HG03457 (cell line): ENCODE measurements around the gene NKX6-2.
"Not testable (repeated sequence)": the region's sequence is repeated elsewhere in the genome, so short reads cannot be mapped to it uniquely, and the experiment has no call there.

Source experiments
- ATAC-seq: cut with Tn5 transposase; IDR thresholded peaks from one replicate; pipeline ENCODE4 v1.9.1; 2021; ENCODE audit warnings: moderate number of reproducible peaks; ENCODE audit not compliant: unreplicated experiment

The NKX6-2 gene

DNA sequence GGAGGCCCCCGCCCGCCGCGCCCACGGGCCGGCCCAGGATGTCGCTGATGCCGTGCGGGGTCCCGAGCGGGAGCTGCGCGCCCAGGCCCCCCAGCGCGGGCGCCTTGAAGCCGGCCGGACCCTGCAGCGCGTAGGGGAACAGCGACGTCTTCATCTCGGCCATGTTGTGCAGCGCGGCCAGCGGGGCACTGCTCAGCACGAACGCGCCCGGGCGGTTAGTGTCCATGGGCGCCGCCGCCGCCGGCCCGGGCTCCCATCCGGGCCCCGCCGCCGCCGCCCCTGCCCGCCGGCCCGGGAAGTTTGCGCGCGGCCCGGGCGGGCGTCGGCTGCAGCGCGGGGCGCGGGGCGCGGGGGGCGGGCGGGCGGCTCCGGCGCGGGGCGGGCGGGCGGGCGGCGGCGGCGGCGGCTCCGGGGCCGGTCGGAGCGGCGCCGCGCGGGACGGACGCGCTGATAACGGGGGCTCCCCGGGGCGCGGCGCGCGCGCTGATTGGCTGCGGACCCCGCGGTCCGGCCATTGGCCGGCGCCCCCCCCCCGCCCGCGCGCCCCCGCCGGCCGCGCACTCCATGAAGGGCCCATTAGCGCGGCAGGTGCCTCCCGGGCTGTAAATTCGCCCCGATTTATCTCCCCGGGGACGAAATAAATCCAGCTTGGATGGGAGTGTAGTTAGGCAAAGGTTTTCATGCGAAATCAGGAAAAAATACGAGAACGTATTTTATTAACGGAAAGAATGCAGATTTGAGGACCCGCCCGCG lies at the start of gene NKX6-2:
NKX6-2 (minus strand) TSS at position 425 of the 753 bp plus-strand sequence; CDS start at position 226, 199 bp downstream.
- no peak for ATAC-seq

- ATAC-seq = no peak
Observed at GRCh38 chr10:132834891-132835847, 49.2 kb upstream of the NKX6-2 start.

GRCh38 chr10:132834311-132834761 lies 48.4 kb upstream of the NKX6-2 start:
- no peak for ATAC-seq

DNA sequence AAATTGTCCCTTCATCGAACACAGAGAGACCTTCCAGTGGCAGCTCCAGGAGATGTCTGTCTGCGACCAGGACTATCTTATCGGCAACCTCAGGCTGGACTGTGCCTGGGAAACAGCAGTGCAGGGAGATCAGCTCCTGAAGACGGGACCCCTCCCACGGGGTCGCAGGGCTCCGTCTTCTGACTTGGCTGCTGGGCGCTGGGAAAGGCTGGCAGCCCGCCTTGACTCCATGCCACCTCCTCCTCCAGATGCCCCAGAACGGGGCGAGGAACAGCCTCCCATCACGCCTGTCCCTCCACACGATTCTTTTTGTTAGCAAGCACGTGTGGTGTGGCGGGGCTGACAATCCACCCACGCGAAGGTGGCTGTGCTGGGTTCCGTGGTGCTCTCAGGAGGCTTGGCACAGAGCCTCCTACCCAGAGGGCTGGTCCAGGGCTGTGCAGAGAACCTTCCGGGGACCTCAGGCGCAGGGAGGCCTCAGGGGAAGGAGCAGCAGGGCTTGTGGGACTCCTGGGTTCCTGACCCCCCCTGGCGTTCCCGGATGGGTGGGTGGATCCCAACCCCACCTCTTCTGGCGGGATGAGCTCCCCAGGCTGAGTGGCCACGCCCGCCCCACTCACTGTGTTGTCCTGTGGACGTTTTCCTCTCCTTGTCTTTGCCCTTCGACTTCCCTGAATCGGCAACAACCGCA lies 47.6 kb upstream of the NKX6-2 start:
- no peak for ATAC-seq

DNA sequence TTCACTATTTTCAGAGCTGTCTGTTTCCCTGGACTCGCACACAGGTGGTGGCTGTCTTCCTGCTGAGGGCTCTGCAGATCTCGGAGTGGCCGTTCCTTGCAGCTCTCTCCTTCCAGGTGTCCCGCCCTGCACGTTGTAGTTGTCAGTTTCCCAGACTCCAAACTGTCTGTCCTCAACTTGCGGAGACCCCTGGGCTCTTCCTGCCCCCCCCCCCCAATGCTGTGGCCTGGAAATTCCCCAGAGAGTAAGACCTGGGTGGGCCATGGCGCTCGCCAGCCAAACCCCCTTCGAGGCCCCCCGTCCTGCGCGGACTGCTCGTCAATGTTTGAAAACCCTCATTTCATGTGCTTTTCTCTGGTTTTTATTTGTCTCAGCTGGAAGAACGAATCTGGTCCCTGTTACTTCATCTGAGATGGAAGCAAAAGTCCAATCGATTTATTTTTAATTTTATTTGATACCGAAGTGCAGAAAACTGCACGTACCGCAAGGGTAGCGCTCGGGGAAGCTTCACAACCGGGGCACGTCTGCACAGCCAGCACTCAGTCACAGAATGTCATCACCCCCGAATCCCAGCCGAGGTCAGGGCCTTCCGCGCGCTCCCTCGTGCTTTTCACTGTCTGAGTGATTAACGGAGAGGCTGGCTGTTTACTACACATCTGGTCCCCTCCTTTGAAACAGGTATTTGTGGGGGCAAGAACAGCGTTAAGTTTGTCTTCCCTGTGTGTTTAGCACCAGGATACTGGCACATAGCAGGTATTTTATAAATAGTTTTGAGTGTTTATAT lies 46.4 kb upstream of the NKX6-2 start:
- no peak for ATAC-seq

- no peak for ATAC-seq
Observed at GRCh38 chr10:132829403-132829802, 43.5 kb upstream of the NKX6-2 start.

DNA sequence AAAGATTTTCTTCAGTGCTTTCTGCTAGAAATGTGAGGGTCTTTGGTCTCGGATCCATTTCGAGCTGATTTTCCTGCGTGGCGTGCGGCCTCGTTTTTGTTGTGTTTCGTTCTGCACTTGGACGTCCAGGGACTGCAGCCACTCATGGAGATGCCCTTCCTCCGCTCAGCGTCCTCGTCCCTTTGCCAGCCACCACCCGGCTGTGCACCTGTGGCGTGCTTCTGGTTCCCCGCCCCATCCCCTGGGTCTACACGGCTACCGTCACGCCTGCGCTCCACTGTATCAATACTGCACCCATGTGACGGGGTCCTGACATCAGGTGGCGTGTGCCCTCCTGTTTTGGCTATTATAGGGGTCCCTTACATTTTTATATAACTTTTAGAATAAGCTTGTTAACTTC lies 42.7 kb upstream of the NKX6-2 start:
- no peak for ATAC-seq

- ATAC-seq = no peak
Observed at GRCh38 chr10:132827861-132828539, 42.1 kb upstream of the NKX6-2 start.

DNA sequence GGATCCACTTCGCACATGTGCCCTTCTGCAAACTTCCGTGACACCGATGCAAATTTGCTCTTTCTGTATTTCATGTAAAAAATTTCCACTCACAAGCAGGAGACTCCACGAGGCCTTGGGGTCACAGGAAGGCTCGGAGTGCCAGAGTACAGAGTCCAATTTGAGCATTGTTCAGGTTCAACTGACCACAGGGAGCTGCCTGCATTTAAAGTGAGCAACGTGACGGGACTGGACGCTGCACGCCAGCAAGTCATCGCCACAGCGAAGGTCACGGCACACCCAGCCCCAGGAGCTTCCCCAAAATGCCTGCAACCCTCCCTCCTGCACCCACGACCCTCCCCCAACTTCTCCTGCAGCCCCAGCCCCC lies 41.5 kb upstream of the NKX6-2 start:
- no peak for ATAC-seq

DNA sequence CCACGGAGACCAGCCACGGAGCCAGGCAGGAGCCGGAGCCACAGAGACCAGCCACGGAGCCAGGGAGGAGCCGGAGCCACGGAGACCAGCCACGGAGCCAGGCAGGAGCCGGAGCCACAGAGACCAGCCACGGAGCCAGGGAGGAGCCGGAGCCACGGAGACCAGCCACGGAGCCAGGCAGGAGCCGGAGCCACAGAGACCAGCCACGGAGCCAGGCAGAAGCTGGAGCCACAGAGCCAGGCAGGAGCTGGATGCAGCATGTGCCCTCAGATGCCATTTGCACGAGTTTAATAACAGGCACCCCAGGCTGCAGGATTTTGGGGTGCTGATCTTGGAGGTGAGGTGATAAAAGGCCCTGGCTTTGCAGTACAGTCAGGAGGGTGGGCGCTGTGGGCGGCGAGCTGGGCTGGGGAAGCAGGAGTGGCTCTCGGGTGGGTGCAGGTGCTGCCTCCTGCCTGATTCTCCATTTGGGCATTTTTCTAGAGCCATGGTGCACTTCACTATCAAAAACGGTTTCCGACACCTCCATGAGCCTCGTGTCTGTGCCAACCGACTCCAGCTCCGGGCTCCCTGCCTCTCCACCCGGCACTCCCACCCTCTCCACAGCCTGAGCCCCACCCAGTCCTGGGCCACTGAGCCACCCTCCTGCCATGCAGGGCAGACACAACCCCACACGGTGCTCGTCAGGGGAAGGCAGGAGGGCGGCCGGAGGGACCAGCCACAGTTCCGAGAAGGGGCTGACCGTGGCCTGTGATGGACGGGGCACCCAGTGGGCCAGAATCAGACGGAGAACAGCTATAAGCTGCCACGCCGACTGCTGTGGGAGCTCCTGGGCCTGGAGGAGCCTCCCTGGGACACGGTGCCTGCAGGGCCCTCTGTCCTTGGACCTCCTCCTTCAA lies 40.8 kb upstream of the NKX6-2 start:
- ATAC-seq = no peak

DNA sequence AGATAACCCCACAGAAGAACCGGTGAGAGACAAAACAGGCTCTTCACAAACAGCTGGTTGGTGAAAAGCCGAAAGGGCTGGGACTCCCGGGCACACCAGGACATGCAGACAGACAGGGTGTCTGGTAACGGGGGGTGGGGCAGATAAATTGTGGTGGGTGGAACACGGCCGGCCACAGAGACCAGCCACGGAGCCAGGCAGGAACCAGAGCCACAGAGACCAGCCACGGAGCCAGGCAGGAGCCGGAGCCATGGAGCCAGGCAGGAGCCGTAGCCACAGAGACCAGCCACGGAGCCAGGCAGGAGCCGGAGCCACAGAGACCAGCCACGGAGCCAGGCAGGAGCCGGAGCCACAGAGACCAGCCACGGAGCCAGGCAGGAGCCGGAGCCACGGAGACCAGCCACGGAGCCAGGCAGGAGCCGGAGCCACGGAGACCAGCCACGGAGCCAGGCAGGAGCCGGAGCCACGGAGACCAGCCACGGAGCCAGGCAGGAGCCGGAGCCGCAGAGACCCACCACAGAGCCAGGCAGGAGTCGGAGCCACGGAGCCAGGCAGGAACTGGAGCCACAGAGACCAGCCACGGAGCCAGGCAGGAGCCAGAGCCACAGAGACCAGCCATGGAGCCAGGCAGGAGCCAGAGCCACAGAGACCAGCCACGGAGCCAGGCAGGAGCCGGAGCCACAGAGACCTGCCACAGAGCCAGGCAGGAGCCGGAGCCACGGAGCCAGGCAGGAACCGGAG lies 40.0 kb upstream of the NKX6-2 start:
- ATAC-seq = not testable (repeated sequence)

DNA sequence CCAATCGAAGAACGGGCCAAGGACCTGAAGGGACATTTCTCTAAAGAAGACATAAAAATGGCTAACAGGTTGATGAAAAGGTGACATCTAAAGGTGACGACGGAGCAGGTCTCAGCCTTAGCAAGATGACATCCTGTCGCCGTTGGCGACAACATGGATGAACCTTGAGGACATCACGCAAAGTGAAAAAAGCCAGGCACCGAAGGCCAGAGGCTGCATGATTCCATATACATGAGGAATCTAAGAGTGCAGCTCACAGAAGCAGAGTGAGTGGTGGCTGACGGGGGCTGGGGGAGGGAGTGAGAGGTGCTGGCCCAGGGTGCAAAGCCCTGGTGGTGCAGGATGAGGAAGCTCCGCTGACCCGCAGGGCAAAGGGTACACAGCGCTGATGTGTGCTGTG lies 34.1 kb upstream of the NKX6-2 start:
- no peak for ATAC-seq

DNA sequence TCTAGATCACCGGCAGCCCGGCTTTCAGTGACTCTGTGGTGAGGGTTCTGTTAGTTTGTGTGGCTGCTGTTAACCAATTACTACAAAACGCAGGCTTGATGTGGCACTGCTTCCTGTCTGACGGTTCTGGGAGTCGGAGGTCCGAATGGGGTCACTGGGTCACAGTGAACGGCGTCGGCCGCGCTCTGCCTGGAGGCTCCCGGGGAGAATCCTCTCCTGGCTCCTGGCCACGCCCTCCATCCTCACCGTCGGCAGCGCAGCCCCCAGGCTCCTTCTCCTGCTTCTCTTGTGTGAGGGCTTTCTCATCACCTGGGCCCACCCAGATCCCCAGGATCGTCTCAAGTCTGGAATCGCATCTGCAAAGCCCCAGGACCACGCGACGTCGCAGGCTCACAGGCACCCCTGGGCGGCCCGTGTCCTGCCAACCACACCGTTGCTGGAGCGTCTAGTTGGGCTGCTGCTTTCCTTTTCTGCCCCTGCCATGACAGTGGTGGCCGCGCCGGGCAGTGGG lies 31.8 kb upstream of the NKX6-2 start:
- no peak for ATAC-seq

DNA sequence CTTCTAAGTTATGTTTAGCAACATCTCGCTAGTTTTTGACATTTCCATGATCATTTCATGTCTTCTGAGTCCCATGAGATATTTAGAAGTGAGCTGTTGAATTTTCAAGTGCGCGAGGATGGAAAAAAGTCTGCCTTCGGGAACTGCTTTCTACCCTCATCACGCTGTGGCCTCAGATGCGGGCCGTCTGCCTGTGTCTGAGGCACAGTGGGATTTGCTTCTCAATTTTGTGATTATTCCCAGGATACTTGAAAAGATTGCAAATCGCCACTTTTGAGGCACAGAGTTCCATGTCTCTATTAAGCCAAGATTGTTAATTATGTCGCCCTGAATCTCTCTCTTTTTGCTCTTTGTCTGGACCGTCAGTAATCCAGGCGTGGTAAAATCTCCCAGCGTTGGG lies 30.8 kb upstream of the NKX6-2 start:
- ATAC-seq = no peak

DNA sequence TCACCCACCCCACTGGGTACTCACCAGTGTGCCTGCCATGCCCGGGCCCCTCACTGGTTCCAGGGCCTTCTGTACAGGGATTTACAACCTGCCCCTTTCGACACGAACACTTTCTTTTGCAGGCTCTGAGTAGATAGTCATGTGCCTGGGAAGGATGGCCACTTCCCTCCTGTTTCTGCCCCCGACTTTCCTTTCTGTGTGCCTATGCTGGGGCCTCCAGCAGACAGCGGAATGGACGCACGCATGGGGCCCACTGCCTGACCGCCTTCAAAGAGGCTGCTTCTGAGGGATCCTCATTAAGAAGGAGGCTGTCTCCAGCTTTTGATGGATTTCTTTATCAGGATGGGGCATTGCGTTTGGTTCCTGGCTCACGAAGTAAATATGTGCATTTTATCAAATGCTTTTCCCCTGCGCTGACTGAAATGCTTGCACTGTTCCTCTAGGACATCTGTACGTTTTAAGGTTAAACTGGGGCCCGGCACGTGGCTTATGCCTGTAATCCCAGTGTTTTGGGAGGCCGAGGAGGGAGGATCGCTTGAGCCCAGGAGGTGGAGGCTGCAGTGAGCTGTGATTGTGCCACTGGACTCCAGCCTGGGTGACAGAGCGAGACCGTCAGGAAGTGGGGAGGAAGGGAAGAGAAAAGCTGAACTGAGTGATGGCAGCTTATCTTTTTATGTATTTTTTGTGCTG lies 29.4 kb upstream of the NKX6-2 start:
- ATAC-seq = no peak

DNA sequence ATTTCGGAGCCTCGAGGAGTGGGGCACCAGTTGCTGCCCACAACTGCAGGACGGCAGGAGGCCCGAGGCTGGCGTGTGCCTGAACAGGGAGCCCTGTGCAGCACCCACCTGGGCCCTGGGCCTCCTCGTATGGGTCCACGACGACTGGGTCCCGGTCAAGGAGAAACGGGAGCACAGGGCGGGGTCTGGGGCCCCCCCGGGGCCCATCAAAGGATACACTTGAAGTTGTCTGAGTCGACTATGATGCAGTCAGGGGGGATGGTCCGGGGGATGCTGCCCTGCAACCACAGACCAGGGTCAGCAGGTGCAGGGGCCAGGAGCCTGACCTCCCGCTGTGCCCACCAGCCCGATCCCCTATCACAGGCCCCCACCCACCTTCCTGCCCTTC lies 28.5 kb upstream of the NKX6-2 start:
- ATAC-seq = no peak
